ENCODE results near the gene EPS8L1. TPM values are rescaled to one million over a fixed set of nuclear protein-coding genes. Genes with fewer than 3 reads are reported as not detected.

The EPS8L1 gene
- total and polyA plus RNA-seq, 2 of the 4 experiments (the other 2 are of a cell fraction): 0.90 to 2.9 TPM

- TF ChIP-seq USF2 (IDR thresholded peaks at IDR 0.05; ENCODE audit: low read depth, low read length): no peak
Observed at GRCh38 chr19:55109527-55110291, 34.0 kb downstream of the EPS8L1 start (continued).

- DNase-seq: no peak
- TF ChIP-seq RAD21 (IDR thresholded peaks at IDR 0.05; ENCODE audit: low read length) (no peak), MXI1 (IDR thresholded peaks at IDR 0.05; ENCODE audit: borderline replicate concordance, low read depth, low read length) (no peak), RCOR1 (IDR thresholded peaks at IDR 0.05; ENCODE audit: insufficient replicate concordance, low read length) (no peak), MAZ (IDR thresholded peaks at IDR 0.05; ENCODE audit: borderline replicate concordance, low read depth, low read length) (no peak), POLR2A (IDR thresholded peaks at IDR 0.05; ENCODE audit: low read depth, low read length) (no peak), NFE2L2 (IDR thresholded peaks at IDR 0.05; ENCODE audit: low read depth, low read length) (no peak), CHD1 (IDR thresholded peaks at IDR 0.05; ENCODE audit: low read depth, low read length) (no peak), ELK1 (IDR thresholded peaks at IDR 0.05; ENCODE audit: borderline replicate concordance, low read depth, low read length) (no peak), MAFK (IDR thresholded peaks at IDR 0.05; ENCODE audit: low read depth, low read length) (no peak), FOS (IDR thresholded peaks at IDR 0.05; ENCODE audit: low read depth, low read length) (no peak), BHLHE40 (IDR thresholded peaks at IDR 0.05; ENCODE audit: low read depth, low read length) (no peak), SMC3 (IDR thresholded peaks at IDR 0.05; ENCODE audit: low read depth, low read length) (no peak), CEBPB (IDR thresholded peaks at IDR 0.05; ENCODE audit: low read depth, low read length) (no peak)
- intact Hi-C loops (cut with micrococcal nuclease): no loop called here
- Histone ChIP-seq H2BK15ac (ENCODE audit: low read depth, low read length) (no peak overlapping the region), H3K27me3 (ENCODE audit: control insufficient read depth, insufficient read depth, low read length) (no peaks in the 10 kb centered on the region), H3K18ac (ENCODE audit: low read depth, low read length) (no peak overlapping the region), H3K56ac (ENCODE audit: extremely low read depth, insufficient read depth, low read length) (no peak overlapping the region), H3K79me1 (ENCODE audit: low read depth in 1 of 2, low read length in 2 of 2) (peaks cover 19 to 72% of the 10 kb centered on the region in 2 experiments), H2BK120ac (ENCODE audit: low read depth, low read length) (no peak overlapping the region), H2BK5ac (ENCODE audit: low read depth, low read length, poor library complexity, severe bottlenecking) (no peak overlapping the region), H3K4ac (ENCODE audit: low read depth, low read length) (no peak overlapping the region), H3K9me3 (ENCODE audit: control insufficient read depth, insufficient read depth, low read length) (no peaks in the 10 kb centered on the region), H4K8ac (ENCODE audit: low read depth in 2 of 2, low read length in 2 of 2) (no peak overlapping the region), H2AFZ (replicated peaks; ENCODE audit: low read length, poor library complexity) (no peak overlapping the region), H4K5ac (ENCODE audit: low read depth, low read length) (no peak overlapping the region), H3K14ac (replicated peaks; ENCODE audit: low read depth, low read length) (no peak overlapping the region), H2AK5ac (ENCODE audit: low read depth, low read length) (no peak overlapping the region), H3K27ac (ENCODE audit: insufficient read depth, low read length) (no peak overlapping the region), H3K4me2 (ENCODE audit: low read depth, low read length) (no peak overlapping the region), H3K4me3 (ENCODE audit: insufficient read depth, low read depth, low read length) (no peak overlapping the region), H2BK20ac (ENCODE audit: low read depth, low read length) (no peak overlapping the region), H3K4me1 (ENCODE audit: control insufficient read depth, insufficient read depth, low read length) (peaks cover 13% of the 10 kb centered on the region), H4K91ac (ENCODE audit: insufficient read depth, low read depth, low read length) (no peak overlapping the region), H3K36me3 (ENCODE audit: control insufficient read depth, insufficient read depth, low read length) (peaks cover 26% of the 10 kb centered on the region), H3K9me1 (ENCODE audit: insufficient read depth, low read length) (peaks cover 10% of the 10 kb centered on the region), H4K20me1 (ENCODE audit: insufficient read depth, low read length) (peaks cover 74% of the 10 kb centered on the region), H3K9ac (ENCODE audit: low read depth, low read length) (no peak overlapping the region), H2AK9ac (replicated peaks; ENCODE audit: low read depth, low read length, poor library complexity) (no peak overlapping the region), H3K23ac (ENCODE audit: low read depth, low read length) (no peak overlapping the region)
- dilution Hi-C loops (cut with HindIII; ENCODE audit: low sequenced_read_pairs, unreplicated experiment): no loop called here
- in situ Hi-C loops (cut with MboI; ENCODE audit: low sequenced_read_pairs): loop anchor here (25.0 kb wide), 1 partner anchor 526 kb away; the partner anchor contains the start of genes CCDC106, ZNF580 and ZNF581
- no peak for ATAC-seq (ENCODE audit: low read depth)
- 93% methylated on average over 8 of the region's 21 CpGs; no CpG with 5 or more reads in 1 of the 2 experiments for WGBS, 2 experiments (ENCODE audit: extremely low coverage in 2 of 2, insufficient read length in 1 of 2)
- no TSS peak for BruUV-seq (replicated peaks)
- ChIA-PET POLR2A (ENCODE audit: unreplicated experiment) (no interaction called here), CTCF (no interaction called here)
Observed at GRCh38 chr19:55111238-55111831, 35.7 kb downstream of the EPS8L1 start.
